Activated CD4-positive, alpha-beta memory T cell treated with anti-CD3 and anti-CD28 coated beads for 36 hours (primary cell): ENCODE data around the gene FOLR3. TPM values are rescaled to one million over a fixed set of nuclear protein-coding genes. Genes with fewer than 3 reads are reported as not detected.

Source experiments
- CTCF ChIA-PET: fragments of 350-600 bp; sonication (Branson Sonifier 250); formaldehyde crosslinking; loops from one replicate; lab custom pipeline; 2021; ENCODE audit warnings: antibody characterized with exemption, inconsistent platforms; lab: Charles Lee
- POLR2A ChIA-PET: fragments of 350-600 bp; sonication (Branson Sonifier 250); formaldehyde crosslinking; loops from one replicate; lab custom pipeline; 2021; ENCODE audit warnings: antibody characterized with exemption; lab: Charles Lee
- DNase-seq: peaks from one replicate; pipeline ENCODE4 v3.0.0-alpha.2; 2020
- H3K27ac Mint-ChIP-seq: one replicate; pipeline ENCODE4 v1.8.0; 2021; ENCODE audit warnings: mixed read lengths
- H3K27me3 Mint-ChIP-seq: one replicate; pipeline ENCODE4 v1.8.0; 2021; ENCODE audit warnings: mixed read lengths
- H3K36me3 Mint-ChIP-seq: one replicate; pipeline ENCODE4 v1.8.0; 2021; ENCODE audit warnings: mixed read lengths
- H3K4me1 Mint-ChIP-seq: one replicate; pipeline ENCODE4 v1.8.0; 2021; ENCODE audit warnings: low read depth, mixed read lengths
- H3K4me3 Mint-ChIP-seq: one replicate; pipeline ENCODE4 v1.8.0; 2021; ENCODE audit warnings: mild to moderate bottlenecking, mixed read lengths
- H3K9me3 Mint-ChIP-seq: one replicate; pipeline ENCODE4 v1.8.0; 2021; ENCODE audit warnings: mixed read lengths
- intact Hi-C: fragments of 100-400 bp; cut with micrococcal nuclease; formaldehyde crosslinking; loops from one replicate; pipeline ENCODE4 v1.15.1; 2023
- total RNA-seq, 2 experiments: library from RNA; stranded (reverse); gene quantifications; one replicate each; pipeline ENCODE4 v1.2.3, GENCODE V29; 2021

FOLR3 gene
- total RNA-seq, 2 experiments from 2014 or later: not detected

DNA sequence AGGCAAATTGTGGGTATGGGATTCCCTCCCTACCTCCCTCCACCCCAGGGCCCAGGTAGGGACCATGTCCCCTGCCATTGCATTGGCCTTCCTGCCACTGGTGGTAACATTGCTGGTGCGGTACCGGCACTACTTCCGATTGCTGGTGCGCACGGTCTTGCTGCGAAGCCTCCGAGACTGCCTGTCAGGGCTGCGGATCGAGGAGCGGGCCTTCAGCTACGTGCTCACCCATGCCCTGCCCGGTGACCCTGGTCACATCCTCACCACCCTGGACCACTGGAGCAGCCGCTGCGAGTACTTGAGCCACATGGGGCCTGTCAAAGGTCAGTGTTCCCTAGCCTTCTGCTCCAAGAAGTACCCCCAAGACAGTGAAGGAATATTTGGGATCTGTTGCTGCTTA, 29.6 kb upstream of the FOLR3 start, which contains the start of gene TOMT:
Gene TOMT, plus strand, starts transcription at position 37 of the 400 bp plus-strand sequence. Its CDS starts 28 bp downstream, at position 65.
- H3K4me1 Mint-ChIP-seq: peaks cover 28% of the 10 kb centered on the region
- ChIA-PET CTCF (interaction anchor here (1.7 kb wide), 1 partner anchor 15 kb away, joined by 6 read pairs; no protein-coding TSS in a partner anchor), POLR2A (no interaction called here)
- H3K4me3 Mint-ChIP-seq: no peak within 1 kb of the TSS
- DNase-seq: no peak
- H3K9me3 Mint-ChIP-seq: no peaks in the 10 kb centered on the region
- no peaks in the 10 kb centered on the region for H3K27me3 Mint-ChIP-seq
- intact Hi-C loops: no loop called here
- H3K36me3 Mint-ChIP-seq: peaks cover 7% of the 10 kb centered on the region
- no peak within 1 kb of the TSS for H3K27ac Mint-ChIP-seq

- Mint-ChIP-seq H3K27ac (peak overlapping the region; percentile 100), H3K36me3 (peaks cover 7% of the 10 kb centered on the region), H3K9me3 (no peaks in the 10 kb centered on the region), H3K27me3 (no peaks in the 10 kb centered on the region), H3K4me3 (peak overlapping the region; percentile 93), H3K4me1 (peaks cover 18% of the 10 kb centered on the region)
- ChIA-PET CTCF (interaction anchor here (1.1 to 2.9 kb wide), 2 partner anchors 33 to 71 kb away, joined by 5 to 19 read pairs; no protein-coding TSS in a partner anchor), POLR2A (interaction anchor here (0.7 to 1.9 kb wide), 6 partner anchors 8 to 183 kb away, joined by 3 to 9 read pairs (median 4); partner anchors contain the start of genes RNF121 and XNDC1N)
- intact Hi-C loops: loop anchor here (1.0 to 2.0 kb wide), 7 partner anchors 8 to 323 kb away; partner anchors contain the start of genes CLPB, LAMTOR1, LRRC51 and NUMA1
- no peak for DNase-seq
Measured at GRCh38 chr11:72111300-72112142, 24.0 kb upstream of the FOLR3 start.

DNA sequence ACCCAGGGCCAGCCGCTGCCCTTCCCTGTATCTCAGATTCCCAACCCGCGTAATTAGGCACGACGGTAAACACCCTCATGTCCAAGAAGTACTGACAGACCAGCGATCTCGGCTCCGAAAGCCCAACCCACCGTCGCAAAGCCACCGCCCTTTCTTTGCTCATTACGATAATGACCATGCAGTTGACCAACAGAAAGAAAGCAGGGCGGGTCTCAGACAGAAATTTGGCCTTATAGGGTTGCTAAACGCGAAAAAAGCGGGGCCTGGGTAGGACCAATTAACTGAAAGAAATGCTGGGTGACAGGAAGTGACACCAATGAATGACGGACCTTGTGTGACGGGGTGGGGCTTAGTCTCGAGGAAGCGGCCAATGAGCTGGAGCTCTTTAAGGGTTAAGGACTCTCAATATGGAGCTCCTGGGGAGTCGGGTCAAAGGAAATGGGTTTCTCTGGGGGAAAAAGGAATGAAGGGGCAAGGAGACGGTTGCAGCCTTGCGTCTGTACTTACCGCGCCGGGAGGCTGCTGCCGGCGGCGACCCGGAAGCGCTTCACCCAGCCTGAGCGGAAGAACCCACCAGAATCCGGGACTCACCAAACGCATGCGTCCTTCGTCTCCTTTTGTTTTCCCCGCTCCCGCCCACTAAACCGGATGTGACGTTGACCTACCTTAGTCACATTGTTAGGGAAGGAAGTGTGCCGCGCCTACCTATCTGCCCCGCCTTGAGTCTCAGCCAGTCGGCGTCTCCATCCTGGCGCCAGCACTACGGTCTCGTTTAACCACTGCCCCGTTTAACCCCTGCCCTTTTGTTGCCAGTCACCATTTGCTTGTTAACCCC, 23.2 kb upstream of the FOLR3 start, which contains the start of gene ANAPC15:
Gene ANAPC15, minus strand, starts transcription at position 553 of the 835 bp plus-strand sequence. CDS start 1,419 bp downstream, outside the sequence.
- H3K27me3 Mint-ChIP-seq: no peaks in the 10 kb centered on the region
- H3K4me1 Mint-ChIP-seq: peaks cover 18% of the 10 kb centered on the region
- ChIA-PET POLR2A (interaction anchor here (0.7 to 1.9 kb wide), 7 partner anchors 9 to 184 kb away, joined by 3 to 9 read pairs (median 4); partner anchors contain the start of genes RNF121 and XNDC1N), CTCF (interaction anchor here (0.6 to 2.9 kb wide), 5 partner anchors 21 to 105 kb away, joined by 3 to 19 read pairs (median 5); no protein-coding TSS in a partner anchor)
- H3K9me3 Mint-ChIP-seq: no peaks in the 10 kb centered on the region
- peaks cover 7% of the 10 kb centered on the region for H3K36me3 Mint-ChIP-seq
- H3K27ac Mint-ChIP-seq: peak within 1 kb of the TSS; percentile 100
- H3K4me3 Mint-ChIP-seq: peak within 1 kb of the TSS; percentile 93
- DNase-seq: peak; percentile 100
- intact Hi-C loops: loop anchor here (1.0 to 2.0 kb wide), 7 partner anchors 9 to 322 kb away; partner anchors contain the start of genes CLPB, LAMTOR1, LRRC51 and NUMA1

DNA sequence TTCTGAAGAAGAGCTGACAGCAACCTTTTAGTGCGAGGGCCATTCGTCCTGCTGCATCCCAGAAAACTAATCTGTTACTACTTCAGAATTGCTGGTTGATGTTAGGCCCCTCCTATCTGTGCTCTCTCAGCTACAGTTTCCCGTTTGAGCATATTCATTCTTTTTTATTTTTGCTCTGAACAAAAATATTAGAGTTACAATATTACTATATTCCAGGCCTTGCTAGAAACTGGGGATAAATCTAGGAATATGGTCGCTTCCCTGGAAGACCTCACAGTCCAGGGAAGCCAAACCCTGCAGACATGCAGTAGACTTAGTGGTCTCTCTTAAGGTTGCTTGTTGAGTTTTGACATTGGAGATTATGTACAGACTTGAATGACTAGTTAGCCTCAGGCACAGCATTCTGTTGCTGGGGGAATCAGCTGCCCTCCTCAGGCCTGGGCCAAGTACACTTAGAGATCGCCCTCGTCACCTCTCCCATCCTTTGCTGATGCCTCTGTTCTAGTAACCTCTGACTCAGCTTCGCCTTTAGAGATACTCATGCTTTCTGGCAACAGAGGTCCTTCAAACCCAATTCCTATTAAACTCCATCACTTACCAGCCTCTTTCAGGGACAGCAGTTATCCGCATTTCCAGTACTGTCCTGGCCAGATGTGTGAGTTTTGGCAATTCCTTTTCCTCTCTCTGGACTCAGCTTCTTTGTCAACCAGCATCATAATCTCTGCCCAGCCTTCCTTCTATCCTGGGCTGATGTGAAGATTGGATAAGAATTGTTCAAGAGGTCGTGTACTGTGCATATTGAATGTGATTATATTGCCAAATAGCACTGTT, 22.3 kb upstream of the FOLR3 start:
- ChIA-PET CTCF (interaction anchor here (0.6 to 2.9 kb wide), 5 partner anchors 22 to 105 kb away, joined by 3 to 19 read pairs (median 5); no protein-coding TSS in a partner anchor), POLR2A (interaction anchor here (1.0 to 1.9 kb wide), 5 partner anchors 9 to 185 kb away, joined by 3 to 9 read pairs (median 5); partner anchors contain the start of genes RNF121 and XNDC1N)
- H3K36me3 Mint-ChIP-seq: peaks cover 7% of the 10 kb centered on the region
- peaks cover 18% of the 10 kb centered on the region for H3K4me1 Mint-ChIP-seq
- peak; percentile 28 for DNase-seq
- no peaks in the 10 kb centered on the region for H3K9me3 Mint-ChIP-seq
- intact Hi-C loops: loop anchor here (1.0 to 2.0 kb wide), 7 partner anchors 10 to 321 kb away; partner anchors contain the start of genes CLPB, LAMTOR1, LRRC51 and NUMA1
- H3K27ac Mint-ChIP-seq: peak overlapping the region; percentile 100
- peak overlapping the region; percentile 93 for H3K4me3 Mint-ChIP-seq
- H3K27me3 Mint-ChIP-seq: no peaks in the 10 kb centered on the region

GRCh38 chr11:72114570-72114969, 21.0 kb upstream of the FOLR3 start:
- CTCF ChIA-PET: interaction anchor here (1.3 to 1.4 kb wide), 2 partner anchors 30 to 138 kb away, joined by 3 to 4 read pairs; no protein-coding TSS in a partner anchor
- H3K4me3 Mint-ChIP-seq: no peak overlapping the region
- POLR2A ChIA-PET: no interaction called here

DNA sequence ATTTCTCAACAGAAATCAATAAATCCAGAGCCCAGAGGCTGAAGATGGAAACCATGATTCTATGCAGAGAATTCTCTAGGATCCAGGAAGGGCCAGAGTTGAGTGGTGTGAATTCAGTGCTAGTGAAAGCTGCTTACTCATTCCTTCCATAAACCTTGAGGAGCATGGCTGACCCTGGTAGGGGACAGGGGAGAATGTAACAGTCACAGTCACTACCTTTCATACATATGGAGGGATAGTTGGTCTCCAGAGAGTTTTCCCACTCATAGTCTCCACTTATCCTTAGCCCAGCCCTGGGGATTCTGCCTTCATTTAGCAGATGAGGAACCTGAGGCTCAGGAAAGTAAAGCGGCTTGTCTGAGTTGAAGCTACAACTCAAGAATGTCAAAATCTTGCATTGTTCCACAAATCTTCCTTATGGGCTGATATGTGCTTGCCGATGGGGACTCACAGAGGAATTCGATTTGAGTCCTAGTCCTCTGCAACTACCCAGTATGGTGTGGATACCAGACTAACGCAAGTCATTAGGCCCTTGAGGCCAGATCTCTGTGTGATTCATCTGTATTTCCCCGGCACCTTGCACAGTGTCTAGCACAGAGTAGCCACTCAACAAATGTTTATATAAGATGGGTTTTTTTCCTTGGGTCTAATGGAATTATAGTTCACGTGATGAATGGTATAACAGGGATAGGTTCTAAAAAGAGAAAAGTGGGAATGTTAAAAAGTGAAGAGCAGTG, 19.3 kb upstream of the FOLR3 start:
- DNase-seq: no peak
- ChIA-PET POLR2A (no interaction called here), CTCF (no interaction called here)
- no peaks in the 10 kb centered on the region for H3K36me3 Mint-ChIP-seq
- intact Hi-C loops: no loop called here
- H3K4me3 Mint-ChIP-seq: no peak overlapping the region
- H3K27ac Mint-ChIP-seq: no peak overlapping the region
- no peaks in the 10 kb centered on the region for H3K9me3 Mint-ChIP-seq
- H3K27me3 Mint-ChIP-seq: no peaks in the 10 kb centered on the region
- H3K4me1 Mint-ChIP-seq: peaks cover 15% of the 10 kb centered on the region

More at GRCh38 chr11:72114570-72114969, 21.0 kb upstream of the FOLR3 start:
- no peaks in the 10 kb centered on the region for H3K9me3 Mint-ChIP-seq
- no peak for DNase-seq
- no peak overlapping the region for H3K27ac Mint-ChIP-seq
- H3K36me3 Mint-ChIP-seq: peaks cover 7% of the 10 kb centered on the region
- intact Hi-C loops: no loop called here
- H3K27me3 Mint-ChIP-seq: no peaks in the 10 kb centered on the region
- peaks cover 18% of the 10 kb centered on the region for H3K4me1 Mint-ChIP-seq

GRCh38 chr11:72119198-72119597, 16.3 kb upstream of the FOLR3 start:
- Mint-ChIP-seq H3K36me3 (no peaks in the 10 kb centered on the region), H3K4me3 (no peak overlapping the region), H3K27ac (no peak overlapping the region), H3K4me1 (no peaks in the 10 kb centered on the region), H3K9me3 (no peaks in the 10 kb centered on the region), H3K27me3 (no peaks in the 10 kb centered on the region)
- no peak for DNase-seq
- intact Hi-C loops: no loop called here
- ChIA-PET CTCF (interaction anchor here (1.4 kb wide), 1 partner anchor 25 kb away, joined by 5 read pairs; no protein-coding TSS in a partner anchor), POLR2A (no interaction called here)

- H3K4me3 Mint-ChIP-seq: no peak overlapping the region
- CTCF ChIA-PET: interaction anchor here (1.1 kb wide), 1 partner anchor 23 kb away, joined by 6 read pairs; no protein-coding TSS in a partner anchor
- no peaks in the 10 kb centered on the region for H3K4me1 Mint-ChIP-seq
- no peaks in the 10 kb centered on the region for H3K27me3 Mint-ChIP-seq
- POLR2A ChIA-PET: no interaction called here
- intact Hi-C loops: no loop called here
- no peaks in the 10 kb centered on the region for H3K36me3 Mint-ChIP-seq
- no peak overlapping the region for H3K27ac Mint-ChIP-seq
- no peaks in the 10 kb centered on the region for H3K9me3 Mint-ChIP-seq
- DNase-seq: no peak
Measured at GRCh38 chr11:72120930-72121329, 14.6 kb upstream of the FOLR3 start.

GRCh38 chr11:72122607-72123006, 12.9 kb upstream of the FOLR3 start:
- Mint-ChIP-seq H3K36me3 (no peaks in the 10 kb centered on the region), H3K27ac (no peak overlapping the region), H3K4me1 (no peaks in the 10 kb centered on the region), H3K27me3 (no peaks in the 10 kb centered on the region), H3K9me3 (peaks cover 5% of the 10 kb centered on the region), H3K4me3 (no peak overlapping the region)
- ChIA-PET POLR2A (interaction anchor here (0.9 kb wide), 1 partner anchor 21 kb away, joined by 3 read pairs; no protein-coding TSS in a partner anchor), CTCF (no interaction called here)
- no peak for DNase-seq
- intact Hi-C loops: no loop called here

DNA sequence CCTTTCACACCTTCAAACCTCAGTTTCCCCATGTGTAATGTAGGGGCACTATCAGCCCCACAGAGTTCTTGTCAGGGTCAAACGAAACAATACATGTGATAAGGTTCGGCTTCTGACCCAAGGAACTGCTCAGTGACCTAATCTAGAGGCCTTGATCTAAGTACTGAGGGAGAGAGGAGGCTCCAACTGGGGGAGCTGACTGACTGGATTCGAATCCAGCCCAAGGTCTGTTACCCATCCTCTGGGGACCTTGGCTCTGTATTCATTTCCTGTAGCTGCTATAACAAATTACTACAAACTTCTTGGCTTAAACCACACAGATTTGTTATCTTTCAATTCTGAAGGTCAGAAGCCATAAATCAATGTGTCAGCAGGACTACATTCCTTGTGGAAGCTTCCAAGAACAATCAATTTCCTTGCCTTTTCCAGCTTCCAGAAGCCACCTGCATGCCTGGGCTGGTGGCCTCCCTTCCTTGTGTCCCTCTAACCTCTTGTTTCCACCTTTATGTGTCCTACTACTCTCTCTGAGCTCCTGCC, 12.3 kb upstream of the FOLR3 start:
- no peaks in the 10 kb centered on the region for H3K4me1 Mint-ChIP-seq
- no peak for DNase-seq
- intact Hi-C loops: no loop called here
- H3K9me3 Mint-ChIP-seq: peaks cover 11% of the 10 kb centered on the region
- POLR2A ChIA-PET: interaction anchor here (0.9 kb wide), 1 partner anchor 20 kb away, joined by 3 read pairs; no protein-coding TSS in a partner anchor
- H3K27ac Mint-ChIP-seq: no peak overlapping the region
- CTCF ChIA-PET: interaction anchor here (0.7 kb wide), 1 partner anchor 20 kb away, joined by 4 read pairs; no protein-coding TSS in a partner anchor
- H3K4me3 Mint-ChIP-seq: no peak overlapping the region
- no peaks in the 10 kb centered on the region for H3K27me3 Mint-ChIP-seq
- peaks cover 2% of the 10 kb centered on the region for H3K36me3 Mint-ChIP-seq
